Right forelimb (tissue), 1 donor: ENCODE measurements around the gene ST7.
"Not testable (repeated sequence)": the region's sequence is repeated elsewhere in the genome, so short reads cannot be mapped to it uniquely, and the experiment has no call there.

Experiments
- DNase-seq: peaks from one replicate; pipeline ENCODE4 v3.0.0-alpha.2; 2018

The ST7 gene

GRCh38 chr7:117010375-117011133 lies 57.3 kb downstream of the ST7 start:
- no peak for DNase-seq

DNA sequence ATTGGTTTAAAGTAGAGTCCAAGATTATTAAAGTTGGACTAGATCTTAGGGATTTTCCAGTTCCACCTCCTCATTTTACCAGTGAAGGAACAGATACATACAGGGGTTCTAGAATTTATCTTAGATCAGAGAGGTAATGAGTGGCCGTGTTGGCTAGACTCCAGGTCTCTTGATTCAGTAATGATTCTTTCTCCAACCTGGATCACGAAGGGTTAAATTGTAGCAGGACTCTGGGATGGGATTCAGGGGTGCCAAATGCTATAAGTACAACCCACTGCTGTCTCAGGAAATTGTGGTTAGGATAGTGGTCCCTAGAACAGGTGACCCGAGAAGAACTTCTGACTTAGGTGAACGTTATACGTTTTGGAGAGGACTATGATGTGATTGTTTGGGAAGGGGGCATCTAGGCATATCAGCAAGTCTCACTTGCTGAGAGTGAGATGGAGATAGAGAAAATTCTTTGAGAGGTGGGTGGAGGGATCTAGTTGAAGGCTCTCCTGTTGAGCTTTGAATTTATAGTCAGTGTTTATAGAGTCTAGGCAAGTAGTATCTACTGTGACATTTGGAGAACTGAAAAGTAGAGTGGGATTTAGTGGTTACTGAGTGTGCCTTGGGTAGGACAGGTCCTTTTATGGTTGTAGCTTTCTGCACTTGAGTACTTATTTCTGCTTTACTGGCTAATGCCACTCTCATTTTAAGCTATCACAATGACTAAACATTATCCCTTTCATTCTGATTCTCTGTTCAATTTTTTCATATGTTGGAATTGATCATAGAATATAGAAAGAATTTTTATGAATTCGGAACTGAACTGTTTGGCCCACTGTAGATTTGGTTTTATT lies 58.3 kb downstream of the ST7 start:
- DNase-seq, result no peak

DNA sequence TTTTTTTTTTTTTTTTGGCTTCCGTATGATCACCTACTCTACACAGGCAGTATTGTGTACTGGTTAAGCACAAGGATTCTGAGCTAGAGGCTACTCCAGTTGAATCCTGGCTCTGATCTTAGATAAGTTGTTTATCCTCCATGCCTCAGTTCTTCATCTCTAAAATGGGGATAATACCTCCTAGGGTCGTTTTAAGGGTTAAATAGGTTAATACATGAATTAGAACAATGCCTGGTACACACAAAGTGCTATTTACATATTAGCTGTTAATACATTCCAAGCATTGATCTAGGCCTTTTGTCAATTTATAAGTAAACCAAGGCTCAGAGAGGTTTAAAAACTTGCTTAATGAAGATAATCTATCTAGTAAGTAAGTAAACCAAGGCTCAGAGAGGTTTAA lies 59.0 kb downstream of the ST7 start:
- no peak for DNase-seq

GRCh38 chr7:117012696-117013095 lies 59.4 kb downstream of the ST7 start:
- no peak for DNase-seq

- DNase-seq, result no peak
These were observed 60.9 kb downstream of the ST7 start for GRCh38 chr7:117014099-117014656.

DNA sequence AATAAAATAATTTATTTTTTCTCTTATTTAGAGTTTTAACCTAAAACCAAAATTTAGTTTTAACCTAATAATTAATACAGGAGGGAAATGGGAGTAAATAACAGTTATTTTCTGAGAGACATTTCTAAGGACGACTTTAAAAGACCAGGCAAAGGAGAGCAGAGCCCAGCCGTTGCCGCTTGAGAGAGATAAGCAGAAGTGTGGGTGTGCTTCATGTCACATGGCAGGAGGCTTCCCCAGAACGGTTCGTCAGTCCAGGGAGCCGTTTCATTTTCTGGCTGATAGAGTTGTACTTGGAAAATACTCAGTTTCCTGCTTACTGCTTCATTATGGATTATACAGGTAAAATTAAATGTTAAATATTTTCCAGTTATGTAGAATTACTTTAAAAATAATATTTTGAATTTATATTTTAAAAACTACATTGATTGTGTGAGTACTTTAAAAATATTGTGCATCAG lies 61.4 kb downstream of the ST7 start:
- no peak for DNase-seq

GRCh38 chr7:117015258-117016184 lies 62.2 kb downstream of the ST7 start:
- DNase-seq, result no peak

GRCh38 chr7:117017017-117017451 lies 63.7 kb downstream of the ST7 start:
- no peak for DNase-seq

GRCh38 chr7:117017702-117018266 lies 64.5 kb downstream of the ST7 start:
- DNase-seq, result no peak

DNA sequence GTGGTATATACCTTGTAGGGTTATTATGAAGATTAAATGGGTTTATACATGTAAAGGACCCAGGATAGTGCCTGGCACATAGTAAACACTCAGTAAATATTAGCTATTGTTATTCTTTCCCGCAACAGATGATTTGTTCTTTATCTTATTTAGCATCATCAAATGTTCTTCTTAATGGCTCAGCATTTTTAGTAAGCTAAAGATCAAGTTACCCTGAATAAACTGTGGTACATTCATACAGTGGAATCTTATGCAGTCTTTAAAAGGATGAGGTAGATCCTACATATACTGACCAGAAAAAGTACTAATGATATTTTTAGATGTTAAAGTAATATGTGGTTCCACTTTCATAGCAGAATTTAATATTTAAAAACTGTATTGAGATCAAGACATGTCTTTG lies 65.4 kb downstream of the ST7 start:
- no peak for DNase-seq

GRCh38 chr7:117019287-117019686 lies 66.0 kb downstream of the ST7 start:
- DNase-seq, result no peak

GRCh38 chr7:117019786-117020590 lies 66.7 kb downstream of the ST7 start:
- peak; percentile 80 for DNase-seq

DNA sequence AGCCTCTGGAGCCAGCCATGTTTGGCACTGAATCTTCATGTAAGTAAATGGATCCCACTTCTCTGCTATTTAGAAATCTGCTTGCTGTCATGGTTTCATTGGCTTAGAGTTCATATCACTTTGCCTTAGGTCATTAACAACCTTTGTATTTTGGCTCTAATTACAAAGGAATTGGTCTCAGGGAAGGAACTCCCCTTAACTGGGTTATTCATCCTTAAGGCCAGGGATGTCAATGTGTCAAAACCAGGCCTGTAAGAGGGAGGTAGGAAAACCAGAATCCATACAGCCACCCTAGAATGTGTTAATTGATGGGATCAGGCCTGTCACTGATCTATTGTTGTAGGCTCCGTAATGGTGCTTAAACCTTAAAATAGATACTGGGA lies 67.3 kb downstream of the ST7 start:
- DNase-seq, result no peak

GRCh38 chr7:117021366-117021765 lies 68.1 kb downstream of the ST7 start:
- no peak for DNase-seq

GRCh38 chr7:117021986-117022385 lies 68.7 kb downstream of the ST7 start:
- DNase-seq, result no peak

- no peak for DNase-seq
These were observed 70.1 kb downstream of the ST7 start for GRCh38 chr7:117023325-117023854.

DNA sequence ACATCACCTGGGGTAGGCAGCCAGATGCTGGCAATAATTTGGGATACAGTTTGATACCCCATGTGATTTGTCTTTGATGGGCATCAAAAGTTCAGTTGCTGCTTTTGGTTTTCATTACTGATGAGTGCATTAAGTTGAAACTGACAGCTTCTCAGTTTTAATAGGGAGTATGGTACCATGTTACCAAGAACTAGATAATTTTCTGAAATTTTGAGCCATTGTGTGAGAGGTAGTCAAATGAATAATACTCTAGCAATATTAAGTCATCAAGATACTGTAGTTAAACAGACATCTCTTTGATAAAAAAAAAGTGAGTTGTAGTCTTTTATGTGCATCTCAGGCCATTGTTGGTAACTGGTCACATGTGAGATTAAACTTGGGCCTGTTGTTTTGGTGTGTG lies 71.5 kb downstream of the ST7 start:
- no peak for DNase-seq

DNA sequence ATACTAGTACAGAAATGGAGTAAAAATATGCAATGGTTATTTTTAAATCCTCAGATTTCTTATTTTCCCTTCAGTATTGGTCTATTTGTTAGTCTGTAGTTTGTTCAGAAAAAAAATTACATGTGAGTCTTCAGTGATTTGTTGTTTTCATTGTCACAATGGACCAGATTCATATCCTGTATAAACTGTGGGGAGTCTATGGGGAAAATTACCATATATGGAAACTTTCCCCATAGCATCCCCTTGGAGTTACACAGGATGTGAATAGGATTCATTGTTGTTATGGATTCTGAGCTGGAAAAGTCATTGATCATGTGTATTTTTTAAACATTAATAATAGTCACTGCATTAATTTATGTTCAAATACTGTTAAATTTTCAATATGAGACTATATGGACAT lies 72.6 kb downstream of the ST7 start:
- no peak for DNase-seq

- not testable (repeated sequence) for DNase-seq
These were observed 77.0 kb downstream of the ST7 start for GRCh38 chr7:117030346-117030745.

- DNase-seq, result not testable (repeated sequence)
These were observed 77.5 kb downstream of the ST7 start for GRCh38 chr7:117030793-117031192.

- no peak for DNase-seq
These were observed 79.5 kb downstream of the ST7 start for GRCh38 chr7:117032810-117033209.
